Mucosa of rectum (tissue), 2 donors: Measurements from ENCODE around the gene KCNAB1.

Experiments used
- H3K27ac ChIP-seq, 2 donors: one replicate each; pipeline ENCODE4 v1.7.0; 2013; ENCODE audit warnings: inconsistent platforms in 2 of 2, low read depth in 2 of 2, low read length in 2 of 2
- H3K27me3 ChIP-seq, 2 donors: one replicate each; pipeline ENCODE4 v1.7.0; 2013; ENCODE audit warnings: low read length in 2 of 2; ENCODE audit not compliant: control insufficient read depth in 2 of 2, insufficient read depth in 2 of 2
- H3K36me3 ChIP-seq, 2 donors: one replicate each; pipeline ENCODE4 v1.7.0; 2013; ENCODE audit warnings: low read length in 2 of 2; ENCODE audit not compliant: control insufficient read depth in 2 of 2, insufficient read depth in 2 of 2
- H3K4me1 ChIP-seq, 2 donors: one replicate each; pipeline ENCODE4 v1.7.0; 2013; ENCODE audit warnings: low read length in 2 of 2, mild to moderate bottlenecking in 1 of 2; ENCODE audit not compliant: control insufficient read depth in 2 of 2, insufficient read depth in 2 of 2
- H3K4me3 ChIP-seq, 2 donors: one replicate each; pipeline ENCODE4 v1.7.0; 2013; ENCODE audit warnings: low read length in 2 of 2
- H3K9ac ChIP-seq, 2 donors: one replicate each; pipeline ENCODE4 v1.7.0; 2013; ENCODE audit warnings: low read length in 2 of 2, low read depth in 1 of 2, mild to moderate bottlenecking in 1 of 2
- H3K9me3 ChIP-seq, 2 donors: one replicate each; pipeline ENCODE4 v1.7.0; 2013; ENCODE audit warnings: low read length in 2 of 2; ENCODE audit not compliant: control insufficient read depth in 2 of 2
- donor health status: healthy.
- donor health status: Normal muscosa, but diverticular disease.

KCNAB1 gene

GRCh38 chr3:156483961-156484787 is 363.8 kb downstream of the KCNAB1 start:
- Histone ChIP-seq H3K4me1 (peaks cover 6 to 15% of the 10 kb centered on the region in 2 donors), H3K9me3 (no peaks in the 10 kb centered on the region), H3K36me3 (no peaks in the 10 kb centered on the region), H3K9ac (peak overlapping the region in 1 of 2 donors; percentile 26), H3K27ac (peak overlapping the region; percentile 76 to 80), H3K4me3 (peak overlapping the region in 1 of 2 donors; percentile 53), H3K27me3 (no peaks in the 10 kb centered on the region)

- Histone ChIP-seq H3K27me3 (no peaks in the 10 kb centered on the region), H3K9ac (no peak overlapping the region), H3K27ac (no peak overlapping the region), H3K9me3 (no peaks in the 10 kb centered on the region), H3K36me3 (no peaks in the 10 kb centered on the region), H3K4me3 (no peak overlapping the region), H3K4me1 (peaks cover 0 to 6% of the 10 kb centered on the region in 2 donors)
Observed at GRCh38 chr3:156488767-156489166, 368.4 kb downstream of the KCNAB1 start.

GRCh38 chr3:156489462-156489911 is 369.1 kb downstream of the KCNAB1 start:
- H3K36me3 ChIP-seq: no peaks in the 10 kb centered on the region
- H3K4me1 ChIP-seq: no peaks in the 10 kb centered on the region
- no peak overlapping the region for H3K4me3 ChIP-seq
- H3K9ac ChIP-seq: no peak overlapping the region
- no peak overlapping the region for H3K27ac ChIP-seq
- no peaks in the 10 kb centered on the region for H3K27me3 ChIP-seq
- H3K9me3 ChIP-seq: no peaks in the 10 kb centered on the region

GRCh38 chr3:156491192-156491591 is 370.8 kb downstream of the KCNAB1 start:
- no peaks in the 10 kb centered on the region for H3K27me3 ChIP-seq
- H3K27ac ChIP-seq: no peak overlapping the region
- no peak overlapping the region for H3K4me3 ChIP-seq
- no peaks in the 10 kb centered on the region for H3K9me3 ChIP-seq
- no peaks in the 10 kb centered on the region for H3K4me1 ChIP-seq
- no peak overlapping the region for H3K9ac ChIP-seq
- no peaks in the 10 kb centered on the region for H3K36me3 ChIP-seq

- no peak overlapping the region for H3K27ac ChIP-seq
Observed at GRCh38 chr3:156492801-156493261, 372.5 kb downstream of the KCNAB1 start.

GRCh38 chr3:156493887-156494286 is 373.5 kb downstream of the KCNAB1 start:
- Histone ChIP-seq H3K4me3 (no peak overlapping the region), H3K9me3 (peaks cover 0 to 2% of the 10 kb centered on the region in 2 donors), H3K9ac (no peak overlapping the region), H3K4me1 (no peaks in the 10 kb centered on the region), H3K27ac (no peak overlapping the region), H3K27me3 (no peaks in the 10 kb centered on the region), H3K36me3 (no peaks in the 10 kb centered on the region)

More at GRCh38 chr3:156492801-156493261, 372.5 kb downstream of the KCNAB1 start:
- Histone ChIP-seq H3K27me3 (no peaks in the 10 kb centered on the region), H3K9ac (no peak overlapping the region), H3K4me1 (no peaks in the 10 kb centered on the region), H3K4me3 (no peak overlapping the region), H3K36me3 (no peaks in the 10 kb centered on the region), H3K9me3 (no peaks in the 10 kb centered on the region)

GRCh38 chr3:156495816-156496215 is 375.4 kb downstream of the KCNAB1 start:
- Histone ChIP-seq H3K36me3 (no peaks in the 10 kb centered on the region), H3K9me3 (peaks cover 0 to 2% of the 10 kb centered on the region in 2 donors), H3K4me1 (no peaks in the 10 kb centered on the region), H3K27ac (no peak overlapping the region), H3K27me3 (no peaks in the 10 kb centered on the region), H3K4me3 (no peak overlapping the region), H3K9ac (no peak overlapping the region)

GRCh38 chr3:156497326-156497725 is 376.9 kb downstream of the KCNAB1 start:
- Histone ChIP-seq H3K36me3 (no peaks in the 10 kb centered on the region), H3K9me3 (peaks cover 0 to 2% of the 10 kb centered on the region in 2 donors), H3K4me1 (no peaks in the 10 kb centered on the region), H3K27ac (no peak overlapping the region), H3K9ac (no peak overlapping the region), H3K4me3 (no peak overlapping the region), H3K27me3 (no peaks in the 10 kb centered on the region)

- H3K36me3 ChIP-seq: no peaks in the 10 kb centered on the region
- no peak overlapping the region for H3K9ac ChIP-seq
- no peak overlapping the region for H3K27ac ChIP-seq
- no peaks in the 10 kb centered on the region for H3K27me3 ChIP-seq
- H3K4me1 ChIP-seq: no peaks in the 10 kb centered on the region
- no peak overlapping the region for H3K4me3 ChIP-seq
- H3K9me3 ChIP-seq: peaks cover 0 to 2% of the 10 kb centered on the region in 2 donors
Observed at GRCh38 chr3:156498307-156498706, 377.9 kb downstream of the KCNAB1 start.

- no peaks in the 10 kb centered on the region for H3K27me3 ChIP-seq
- H3K4me3 ChIP-seq: no peak overlapping the region
- H3K9me3 ChIP-seq: no peaks in the 10 kb centered on the region
- H3K4me1 ChIP-seq: no peaks in the 10 kb centered on the region
- H3K9ac ChIP-seq: no peak overlapping the region
- no peak overlapping the region for H3K27ac ChIP-seq
- no peaks in the 10 kb centered on the region for H3K36me3 ChIP-seq
Observed at GRCh38 chr3:156507285-156507684, 386.9 kb downstream of the KCNAB1 start.
